ENCODE results near the gene IFT27.
"Not testable (repeated sequence)": the region's sequence is repeated elsewhere in the genome, so short reads cannot be mapped to it uniquely, and the experiment has no call there.

IFT27 gene

GRCh38 chr22:36732609-36733008 lies 43.3 kb downstream of the IFT27 start:
- DNase-seq (ENCODE audit: low read depth): no peak
- no peak for TF ChIP-seq CTCF (conservative IDR thresholded peaks at IDR 0.05; ENCODE audit: low read depth, low read length)
- no peak overlapping the region for H3K4me3 ChIP-seq (ENCODE audit: low read length)

GRCh38 chr22:36731916-36732315 lies 44.0 kb downstream of the IFT27 start:
- TF ChIP-seq CTCF (conservative IDR thresholded peaks at IDR 0.05; ENCODE audit: low read depth, low read length): no peak
- H3K4me3 ChIP-seq (ENCODE audit: low read length): no peak overlapping the region
- no peak for DNase-seq (ENCODE audit: low read depth)

- H3K4me3 ChIP-seq (ENCODE audit: low read length); DNase-seq (ENCODE audit: low read depth): not testable (repeated sequence)
These were observed 44.6 kb downstream of the IFT27 start for GRCh38 chr22:36731321-36731720.

- DNase-seq (ENCODE audit: low read depth): no peak
- no peak for TF ChIP-seq CTCF (conservative IDR thresholded peaks at IDR 0.05; ENCODE audit: low read depth, low read length)
- no peak overlapping the region for H3K4me3 ChIP-seq (ENCODE audit: low read length)
These were observed 45.6 kb downstream of the IFT27 start for GRCh38 chr22:36730176-36730858.

- no peak for DNase-seq (ENCODE audit: low read depth)
- TF ChIP-seq CTCF (conservative IDR thresholded peaks at IDR 0.05; ENCODE audit: low read depth, low read length): no peak
- no peak overlapping the region for H3K4me3 ChIP-seq (ENCODE audit: low read length)
These were observed 46.6 kb downstream of the IFT27 start for GRCh38 chr22:36729321-36729720.

GRCh38 chr22:36728505-36728904 lies 47.4 kb downstream of the IFT27 start:
- no peak for TF ChIP-seq CTCF (conservative IDR thresholded peaks at IDR 0.05; ENCODE audit: low read depth, low read length)
- no peak for DNase-seq (ENCODE audit: low read depth)
- no peak overlapping the region for H3K4me3 ChIP-seq (ENCODE audit: low read length)

GRCh38 chr22:36727927-36728488 lies 47.9 kb downstream of the IFT27 start:
- DNase-seq (ENCODE audit: low read depth): no peak
- no peak overlapping the region for H3K4me3 ChIP-seq (ENCODE audit: low read length)
- no peak for TF ChIP-seq CTCF (conservative IDR thresholded peaks at IDR 0.05; ENCODE audit: low read depth, low read length)
